HEK293 (cell line): ENCODE results near the gene CIITA.

Source experiments
- CTCF ChIA-PET: fragments of 350-600 bp; formaldehyde crosslinking; extraction: SDS; loops from one replicate; lab custom pipeline; 2021; ENCODE audit warnings: antibody characterized with exemption; lab: Yijun Ruan, JAX
- POLR2A ChIA-PET: fragments of 300-600 bp; formaldehyde crosslinking; extraction: SDS; loops from one replicate; lab custom pipeline; 2020; ENCODE audit warnings: antibody characterized with exemption, inconsistent platforms; lab: Yijun Ruan, JAX
- H3K27ac ChIP-seq: fragments of 200-500 bp; sonication (Bioruptor generic); 2 replicates; pipeline ENCODE4 v1.5.1; 2014; ENCODE audit warnings: low read depth, low read length, control low read depth, inconsistent platforms; ENCODE audit errors: extremely low read depth
- H3K36me3 ChIP-seq, 2 experiments: fragments of 200-500 bp in 1 of 2; sonication (Bioruptor generic) in 1 of 2; 1 replicate in 1 of 2; 2 replicates in 1 of 2; pipeline ENCODE4 v1.5.1; 2014 to 2017; ENCODE audit warnings: inconsistent platforms in 2 of 2, low read length in 2 of 2; ENCODE audit not compliant: control insufficient read depth in 2 of 2, insufficient read depth in 1 of 2
- H3K4me1 ChIP-seq: fragments of 200-500 bp; sonication (Bioruptor generic); 2 replicates; pipeline ENCODE4 v1.5.1; 2014; ENCODE audit warnings: mild to moderate bottlenecking, low read length, inconsistent platforms; ENCODE audit not compliant: control insufficient read depth, insufficient read depth
- H3K4me3 ChIP-seq: 2 replicates; pipeline ENCODE4 v1.5.1; 2011; ENCODE audit warnings: low read depth, mild to moderate bottlenecking, control low read depth, low read length, moderate library complexity
- H3K9me3 ChIP-seq: fragments of 200-500 bp; sonication (Bioruptor generic); 2 replicates; pipeline ENCODE4 v1.5.1; 2014; ENCODE audit warnings: low read depth, low read length, inconsistent platforms; ENCODE audit not compliant: control insufficient read depth, insufficient read depth
- ZBTB1 ChIP-seq: fragments of 450-650 bp; formaldehyde crosslinking; IDR thresholded peaks from 2 replicates; pipeline ENCODE4 v1.5.1; 2016; ENCODE audit warnings: missing biosample characterization, missing genetic modification characterization
- ZBTB20 ChIP-seq: fragments of 450-650 bp; formaldehyde crosslinking; IDR thresholded peaks from 2 replicates; pipeline ENCODE4 v1.5.1; 2016; ENCODE audit warnings: missing biosample characterization, missing genetic modification characterization
- ZNF274 ChIP-seq, 2 experiments: fragments of 200-500 bp in 1 of 2; fragments of 450-650 bp in 1 of 2; sonication (Bioruptor generic) in 1 of 2; formaldehyde crosslinking in 1 of 2; IDR thresholded peaks; 2 replicates each; pipeline versions ENCODE4 v1.5.1 to v1.6.1; 2014 to 2016; ENCODE audit warnings: borderline replicate concordance in 1 of 2, inconsistent platforms in 1 of 2, low read length in 1 of 2, missing biosample characterization in 1 of 2, missing genetic modification characterization in 1 of 2
- ZNF311 ChIP-seq: fragments of 450-650 bp; formaldehyde crosslinking; IDR thresholded peaks from 2 replicates; pipeline ENCODE4 v1.5.1; 2017; ENCODE audit warnings: missing biosample characterization, missing genetic modification characterization, borderline replicate concordance
- ZNF558 ChIP-seq: fragments of 450-650 bp; formaldehyde crosslinking; IDR thresholded peaks from 2 replicates; pipeline ENCODE4 v1.5.1; 2016; ENCODE audit warnings: missing biosample characterization, missing genetic modification characterization
- ZNF610 ChIP-seq: fragments of 450-650 bp; formaldehyde crosslinking; IDR thresholded peaks from 2 replicates; pipeline ENCODE4 v1.5.1; 2016; ENCODE audit warnings: missing biosample characterization, missing genetic modification characterization, borderline replicate concordance
- ZNF626 ChIP-seq: fragments of 450-650 bp; sonication (Bioruptor Pico); formaldehyde crosslinking; IDR thresholded peaks from 2 replicates; pipeline ENCODE4 v1.5.1; 2018; ENCODE audit warnings: missing biosample characterization, missing genetic modification characterization, inconsistent platforms
- ZNF776 ChIP-seq: fragments of 450-650 bp; formaldehyde crosslinking; IDR thresholded peaks from 2 replicates; pipeline ENCODE4 v1.5.0; 2017; ENCODE audit warnings: missing biosample characterization, missing genetic modification characterization, borderline replicate concordance
- TF ChIP-seq, protein P1 (sequence below): fragments of 450-650 bp; formaldehyde crosslinking; IDR thresholded peaks from 2 replicates; pipeline ENCODE4 v1.5.1; 2016; ENCODE audit warnings: missing biosample characterization, missing genetic modification characterization, borderline replicate concordance
- TF ChIP-seq, protein P2 (sequence below): fragments of 450-650 bp; formaldehyde crosslinking; IDR thresholded peaks from 2 replicates; pipeline ENCODE4 v1.5.1; 2017; ENCODE audit warnings: missing biosample characterization, missing genetic modification characterization
- TF ChIP-seq, protein P3 (sequence below): fragments of 450-650 bp; formaldehyde crosslinking; IDR thresholded peaks from 2 replicates; pipeline ENCODE4 v1.5.1; 2016; ENCODE audit warnings: missing biosample characterization, missing genetic modification characterization
- TF ChIP-seq, protein P4 (sequence below): fragments of 450-650 bp; formaldehyde crosslinking; optimal IDR thresholded peaks from 2 replicates; pipeline ENCODE3; 2016; ENCODE audit warnings: missing biosample characterization, mild to moderate bottlenecking, missing genetic modification characterization

CIITA gene

DNA sequence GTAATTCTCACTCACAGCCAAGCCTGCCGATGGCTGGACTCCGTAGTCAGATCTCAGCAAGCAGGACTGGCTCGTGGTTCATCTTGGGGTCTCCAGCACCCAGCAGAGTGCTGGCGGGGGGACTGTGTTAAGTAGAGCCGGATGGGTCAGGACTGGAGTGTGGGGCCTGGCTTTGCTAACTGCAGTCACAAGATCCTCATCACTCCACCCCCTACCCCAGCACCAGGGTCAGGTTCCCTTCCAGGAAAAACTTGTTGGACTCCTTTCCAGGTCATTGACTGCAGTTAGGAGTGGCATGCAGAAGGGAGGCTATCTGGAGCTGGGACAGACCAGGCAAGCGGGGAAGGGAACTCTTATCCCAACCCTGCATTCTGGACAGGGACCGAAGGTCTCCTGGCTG, 6.0 kb downstream of the CIITA start (continued):
- TF ChIP-seq, protein P1, sequence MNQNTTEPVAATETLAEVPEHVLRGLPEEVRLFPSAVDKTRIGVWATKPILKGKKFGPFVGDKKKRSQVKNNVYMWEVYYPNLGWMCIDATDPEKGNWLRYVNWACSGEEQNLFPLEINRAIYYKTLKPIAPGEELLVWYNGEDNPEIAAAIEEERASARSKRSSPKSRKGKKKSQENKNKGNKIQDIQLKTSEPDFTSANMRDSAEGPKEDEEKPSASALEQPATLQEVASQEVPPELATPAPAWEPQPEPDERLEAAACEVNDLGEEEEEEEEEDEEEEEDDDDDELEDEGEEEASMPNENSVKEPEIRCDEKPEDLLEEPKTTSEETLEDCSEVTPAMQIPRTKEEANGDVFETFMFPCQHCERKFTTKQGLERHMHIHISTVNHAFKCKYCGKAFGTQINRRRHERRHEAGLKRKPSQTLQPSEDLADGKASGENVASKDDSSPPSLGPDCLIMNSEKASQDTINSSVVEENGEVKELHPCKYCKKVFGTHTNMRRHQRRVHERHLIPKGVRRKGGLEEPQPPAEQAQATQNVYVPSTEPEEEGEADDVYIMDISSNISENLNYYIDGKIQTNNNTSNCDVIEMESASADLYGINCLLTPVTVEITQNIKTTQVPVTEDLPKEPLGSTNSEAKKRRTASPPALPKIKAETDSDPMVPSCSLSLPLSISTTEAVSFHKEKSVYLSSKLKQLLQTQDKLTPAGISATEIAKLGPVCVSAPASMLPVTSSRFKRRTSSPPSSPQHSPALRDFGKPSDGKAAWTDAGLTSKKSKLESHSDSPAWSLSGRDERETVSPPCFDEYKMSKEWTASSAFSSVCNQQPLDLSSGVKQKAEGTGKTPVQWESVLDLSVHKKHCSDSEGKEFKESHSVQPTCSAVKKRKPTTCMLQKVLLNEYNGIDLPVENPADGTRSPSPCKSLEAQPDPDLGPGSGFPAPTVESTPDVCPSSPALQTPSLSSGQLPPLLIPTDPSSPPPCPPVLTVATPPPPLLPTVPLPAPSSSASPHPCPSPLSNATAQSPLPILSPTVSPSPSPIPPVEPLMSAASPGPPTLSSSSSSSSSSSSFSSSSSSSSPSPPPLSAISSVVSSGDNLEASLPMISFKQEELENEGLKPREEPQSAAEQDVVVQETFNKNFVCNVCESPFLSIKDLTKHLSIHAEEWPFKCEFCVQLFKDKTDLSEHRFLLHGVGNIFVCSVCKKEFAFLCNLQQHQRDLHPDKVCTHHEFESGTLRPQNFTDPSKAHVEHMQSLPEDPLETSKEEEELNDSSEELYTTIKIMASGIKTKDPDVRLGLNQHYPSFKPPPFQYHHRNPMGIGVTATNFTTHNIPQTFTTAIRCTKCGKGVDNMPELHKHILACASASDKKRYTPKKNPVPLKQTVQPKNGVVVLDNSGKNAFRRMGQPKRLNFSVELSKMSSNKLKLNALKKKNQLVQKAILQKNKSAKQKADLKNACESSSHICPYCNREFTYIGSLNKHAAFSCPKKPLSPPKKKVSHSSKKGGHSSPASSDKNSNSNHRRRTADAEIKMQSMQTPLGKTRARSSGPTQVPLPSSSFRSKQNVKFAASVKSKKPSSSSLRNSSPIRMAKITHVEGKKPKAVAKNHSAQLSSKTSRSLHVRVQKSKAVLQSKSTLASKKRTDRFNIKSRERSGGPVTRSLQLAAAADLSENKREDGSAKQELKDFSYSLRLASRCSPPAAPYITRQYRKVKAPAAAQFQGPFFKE (tag by site-specific recombination): no peak

DNA sequence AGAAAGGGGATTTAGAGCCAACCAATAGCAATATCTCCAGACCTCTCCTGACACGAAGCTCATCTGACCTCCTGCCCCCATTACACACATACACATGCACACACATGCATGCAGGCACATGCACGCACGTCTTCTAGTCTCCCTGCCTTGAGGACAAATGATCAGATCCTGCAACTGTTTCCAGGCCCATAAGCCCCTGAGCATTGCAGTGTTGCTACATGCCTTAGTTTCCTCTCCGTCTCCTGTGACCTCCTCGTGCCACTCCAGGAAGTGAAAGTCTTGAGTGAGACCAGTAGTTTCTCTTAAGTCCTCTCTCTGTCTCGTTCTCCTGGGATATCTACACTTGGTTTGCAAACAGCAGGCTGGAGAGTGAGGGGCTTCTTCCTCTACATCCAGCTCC, 8.2 kb downstream of the CIITA start:
- ChIA-PET POLR2A (no interaction called here), CTCF (no interaction called here)
- Histone ChIP-seq H3K4me3 (no peak overlapping the region), H3K9me3 (no peaks in the 10 kb centered on the region), H3K27ac (no peak overlapping the region), H3K4me1 (no peaks in the 10 kb centered on the region), H3K36me3 (no peaks in the 10 kb centered on the region)
- TF ChIP-seq, protein P2, sequence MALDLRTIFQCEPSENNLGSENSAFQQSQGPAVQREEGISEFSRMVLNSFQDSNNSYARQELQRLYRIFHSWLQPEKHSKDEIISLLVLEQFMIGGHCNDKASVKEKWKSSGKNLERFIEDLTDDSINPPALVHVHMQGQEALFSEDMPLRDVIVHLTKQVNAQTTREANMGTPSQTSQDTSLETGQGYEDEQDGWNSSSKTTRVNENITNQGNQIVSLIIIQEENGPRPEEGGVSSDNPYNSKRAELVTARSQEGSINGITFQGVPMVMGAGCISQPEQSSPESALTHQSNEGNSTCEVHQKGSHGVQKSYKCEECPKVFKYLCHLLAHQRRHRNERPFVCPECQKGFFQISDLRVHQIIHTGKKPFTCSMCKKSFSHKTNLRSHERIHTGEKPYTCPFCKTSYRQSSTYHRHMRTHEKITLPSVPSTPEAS (tag by site-specific recombination): no peak
- TF ChIP-seq ZNF626 (tag by site-specific recombination): no peak
- no peak for TF ChIP-seq ZNF558
- TF ChIP-seq, protein P3, sequence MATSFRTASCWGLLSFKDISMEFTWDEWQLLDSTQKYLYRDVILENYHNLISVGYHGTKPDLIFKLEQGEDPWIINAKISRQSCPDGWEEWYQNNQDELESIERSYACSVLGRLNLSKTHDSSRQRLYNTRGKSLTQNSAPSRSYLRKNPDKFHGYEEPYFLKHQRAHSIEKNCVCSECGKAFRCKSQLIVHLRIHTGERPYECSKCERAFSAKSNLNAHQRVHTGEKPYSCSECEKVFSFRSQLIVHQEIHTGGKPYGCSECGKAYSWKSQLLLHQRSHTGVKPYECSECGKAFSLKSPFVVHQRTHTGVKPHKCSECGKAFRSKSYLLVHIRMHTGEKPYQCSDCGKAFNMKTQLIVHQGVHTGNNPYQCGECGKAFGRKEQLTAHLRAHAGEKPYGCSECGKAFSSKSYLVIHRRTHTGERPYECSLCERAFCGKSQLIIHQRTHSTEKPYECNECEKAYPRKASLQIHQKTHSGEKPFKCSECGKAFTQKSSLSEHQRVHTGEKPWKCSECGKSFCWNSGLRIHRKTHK (tag by site-specific recombination): no peak
- TF ChIP-seq, protein P1 (tag by site-specific recombination): no peak
- TF ChIP-seq ZNF311: no peak
- TF ChIP-seq ZNF610 (tag by site-specific recombination): no peak
- TF ChIP-seq ZNF274 (IDR thresholded peaks at IDR 0.05; ENCODE audit: low read length): no peak
- TF ChIP-seq ZNF274 (tag by site-specific recombination; IDR thresholded peaks at IDR 0.05; ENCODE audit: borderline replicate concordance): no peak
- TF ChIP-seq, protein P4, sequence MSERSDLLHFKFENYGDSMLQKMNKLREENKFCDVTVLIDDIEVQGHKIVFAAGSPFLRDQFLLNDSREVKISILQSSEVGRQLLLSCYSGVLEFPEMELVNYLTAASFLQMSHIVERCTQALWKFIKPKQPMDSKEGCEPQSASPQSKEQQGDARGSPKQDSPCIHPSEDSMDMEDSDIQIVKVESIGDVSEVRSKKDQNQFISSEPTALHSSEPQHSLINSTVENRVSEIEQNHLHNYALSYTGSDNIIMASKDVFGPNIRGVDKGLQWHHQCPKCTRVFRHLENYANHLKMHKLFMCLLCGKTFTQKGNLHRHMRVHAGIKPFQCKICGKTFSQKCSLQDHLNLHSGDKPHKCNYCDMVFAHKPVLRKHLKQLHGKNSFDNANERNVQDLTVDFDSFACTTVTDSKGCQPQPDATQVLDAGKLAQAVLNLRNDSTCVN: no peak
- no peak for TF ChIP-seq ZBTB1 (tag by site-specific recombination)
- no peak for TF ChIP-seq ZBTB20 (tag by site-specific recombination)
- no peak for TF ChIP-seq ZNF776 (tag by site-specific recombination)
